ENCODE measurements around the gene ZNHIT3. TPM values are rescaled to one million over a fixed set of nuclear protein-coding genes. Genes with fewer than 3 reads are reported as not detected.

Gene ZNHIT3
- total and polyA plus RNA-seq, 10 donors = 24.2 to 58.0 (median 36.0) TPM

GRCh38 chr17:36540696-36541095, 54.2 kb downstream of the ZNHIT3 start:
- no peaks in the 10 kb centered on the region for H3K27me3 ChIP-seq (replicated peaks in 1 of 7)
- intact Hi-C loops (cut with DNase I; ENCODE audit: low total_unique reads) = no loop called here
- TF ChIP-seq, protein P1, sequence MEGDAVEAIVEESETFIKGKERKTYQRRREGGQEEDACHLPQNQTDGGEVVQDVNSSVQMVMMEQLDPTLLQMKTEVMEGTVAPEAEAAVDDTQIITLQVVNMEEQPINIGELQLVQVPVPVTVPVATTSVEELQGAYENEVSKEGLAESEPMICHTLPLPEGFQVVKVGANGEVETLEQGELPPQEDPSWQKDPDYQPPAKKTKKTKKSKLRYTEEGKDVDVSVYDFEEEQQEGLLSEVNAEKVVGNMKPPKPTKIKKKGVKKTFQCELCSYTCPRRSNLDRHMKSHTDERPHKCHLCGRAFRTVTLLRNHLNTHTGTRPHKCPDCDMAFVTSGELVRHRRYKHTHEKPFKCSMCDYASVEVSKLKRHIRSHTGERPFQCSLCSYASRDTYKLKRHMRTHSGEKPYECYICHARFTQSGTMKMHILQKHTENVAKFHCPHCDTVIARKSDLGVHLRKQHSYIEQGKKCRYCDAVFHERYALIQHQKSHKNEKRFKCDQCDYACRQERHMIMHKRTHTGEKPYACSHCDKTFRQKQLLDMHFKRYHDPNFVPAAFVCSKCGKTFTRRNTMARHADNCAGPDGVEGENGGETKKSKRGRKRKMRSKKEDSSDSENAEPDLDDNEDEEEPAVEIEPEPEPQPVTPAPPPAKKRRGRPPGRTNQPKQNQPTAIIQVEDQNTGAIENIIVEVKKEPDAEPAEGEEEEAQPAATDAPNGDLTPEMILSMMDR (IDR thresholded peaks at IDR 0.05 in 8 of 11, conservative IDR thresholded peaks at IDR 0.05 in 3 of 11) = no peak
- TF ChIP-seq POLR2AphosphoS5 (IDR thresholded peaks at IDR 0.05) (no peak), POLR2A (IDR thresholded peaks at IDR 0.05) (no peak)
- H3K9me3 ChIP-seq = no peaks in the 10 kb centered on the region
- peaks cover 14 to 30% (median 20%) of the 10 kb centered on the region in 6 donors for H3K4me1 ChIP-seq
- H3K36me3 ChIP-seq = peaks cover 0 to 35% (median 10%) of the 10 kb centered on the region in 6 donors
- no peak for DNase-seq
- WGBS, 5 donors = 88 to 98% (median 95%) methylated on average over 3 of the region's 3 CpGs
- no peak overlapping the region for H3K27ac ChIP-seq
- H3K4me3 ChIP-seq = no peak overlapping the region

GRCh38 chr17:36542755-36543154, 56.3 kb downstream of the ZNHIT3 start:
- H3K9me3 ChIP-seq = no peaks in the 10 kb centered on the region
- 92 to 97% (median 95%) methylated on average over 14 to 15 of the region's 15 CpGs for WGBS, 5 donors
- H3K27me3 ChIP-seq (replicated peaks in 1 of 7) = no peaks in the 10 kb centered on the region
- H3K27ac ChIP-seq = no peak overlapping the region
- DNase-seq = no peak
- no peak overlapping the region for H3K4me3 ChIP-seq
- peaks cover 0 to 36% (median 4%) of the 10 kb centered on the region in 6 donors for H3K36me3 ChIP-seq
- TF ChIP-seq POLR2AphosphoS5 (IDR thresholded peaks at IDR 0.05) (no peak), POLR2A (IDR thresholded peaks at IDR 0.05) (no peak)
- TF ChIP-seq, protein P1 (IDR thresholded peaks at IDR 0.05 in 8 of 11, conservative IDR thresholded peaks at IDR 0.05 in 3 of 11) = no peak
- intact Hi-C loops (cut with DNase I; ENCODE audit: low total_unique reads) = no loop called here
- peaks cover 22 to 37% (median 32%) of the 10 kb centered on the region in 6 donors for H3K4me1 ChIP-seq

DNA sequence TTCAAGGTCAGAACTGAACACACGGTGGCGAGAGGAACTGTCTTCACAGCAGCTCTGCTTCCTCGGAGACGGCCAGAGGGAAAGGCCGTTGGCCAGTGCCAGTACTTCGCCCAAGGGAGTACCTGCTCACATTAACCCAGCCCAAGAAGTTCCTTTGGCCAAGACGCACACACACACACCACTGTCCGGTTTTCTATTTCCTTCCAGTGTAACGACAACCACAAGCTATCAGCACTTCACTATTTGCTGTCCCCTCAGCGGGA, 57.5 kb downstream of the ZNHIT3 start:
- Histone ChIP-seq H3K4me3 (peak overlapping the region; percentile 73 to 98 (median 94)), H3K27ac (peak overlapping the region; percentile 99 to 100 (median 100)), H3K36me3 (peaks cover 0 to 25% (median 2%) of the 10 kb centered on the region in 6 donors), H3K27me3 (replicated peaks in 1 of 7) (no peaks in the 10 kb centered on the region), H3K9me3 (no peaks in the 10 kb centered on the region), H3K4me1 (peaks cover 34 to 50% (median 45%) of the 10 kb centered on the region in 6 donors)
- intact Hi-C loops (cut with DNase I; ENCODE audit: low total_unique reads) = no loop called here
- WGBS, 5 donors = 0 to 1% (median 0%) methylated on average over 10 of the region's 10 CpGs
- no peak for DNase-seq
- no peak for TF ChIP-seq POLR2A (IDR thresholded peaks at IDR 0.05)
- TF ChIP-seq, protein P1 (IDR thresholded peaks at IDR 0.05 in 8 of 11, conservative IDR thresholded peaks at IDR 0.05 in 3 of 11) = peak in 1 of 11 experiments; percentile 10
- no peak for TF ChIP-seq POLR2AphosphoS5 (IDR thresholded peaks at IDR 0.05)

GRCh38 chr17:36544307-36545076, 58.0 kb downstream of the ZNHIT3 start, which contains the start of gene GGNBP2:
TSS of gene GGNBP2 (plus strand) at chr17:36544919. CDS start at chr17:36545725, 806 bp downstream.
- DNase-seq = peak; percentile 99
- Histone ChIP-seq H3K4me1 (peaks cover 35 to 55% (median 50%) of the 10 kb centered on the region in 6 donors), H3K27ac (peak within 1 kb of the TSS; percentile 99 to 100 (median 100)), H3K27me3 (replicated peaks in 1 of 7) (no peaks in the 10 kb centered on the region), H3K9me3 (no peaks in the 10 kb centered on the region), H3K36me3 (peaks cover 0 to 20% (median 0%) of the 10 kb centered on the region in 6 donors), H3K4me3 (peak within 1 kb of the TSS; percentile 73 to 98 (median 94))
- WGBS, 5 donors = 0 to 1% (median 0%) methylated on average over 51 to 71 of the region's 71 CpGs
- intact Hi-C loops (cut with DNase I; ENCODE audit: low total_unique reads) = no loop called here
- TF ChIP-seq, protein P1 (IDR thresholded peaks at IDR 0.05 in 8 of 11, conservative IDR thresholded peaks at IDR 0.05 in 3 of 11) = peak in 2 of 11 experiments; percentile 25 to 28
- peak; percentile 99 for TF ChIP-seq POLR2AphosphoS5 (IDR thresholded peaks at IDR 0.05)
- peak in 2 of 3 donors; percentile 88 to 94 for TF ChIP-seq POLR2A (IDR thresholded peaks at IDR 0.05)

Measured in spleen (tissue), 11 donors.